GM12878 (cell line): Measurements from ENCODE around the gene NEK2. TPM values are rescaled to one million over a fixed set of nuclear protein-coding genes. Genes with fewer than 3 reads are reported as not detected.

Experiments
- BCL11A ChIP-seq: IDR thresholded peaks from 2 replicates; pipeline ENCODE4 v1.6.1; 2011; ENCODE audit warnings: low read depth, low read length
- BMI1 ChIP-seq: fragments of 450-650 bp; IDR thresholded peaks from 2 replicates; pipeline ENCODE4 v1.6.1; 2016; ENCODE audit warnings: mild to moderate bottlenecking, moderate library complexity, borderline replicate concordance
- CBFB ChIP-seq: IDR thresholded peaks from 2 replicates; pipeline ENCODE4 v1.6.1; 2016; ENCODE audit warnings: antibody characterized with exemption, low read depth
- CHD2 ChIP-seq: IDR thresholded peaks from 2 replicates; pipeline ENCODE4 v1.6.1; 2011; ENCODE audit warnings: low read depth, low read length, improper control_type of control experiment, borderline replicate concordance
- ETV6 ChIP-seq, 2 experiments: fragments of 450-650 bp in 1 of 2; IDR thresholded peaks in 1 of 2; conservative IDR thresholded peaks in 1 of 2; 2 replicates each; pipeline ENCODE4 v1.6.1; 2014; ENCODE audit warnings: antibody characterized with exemption in 1 of 2, borderline replicate concordance in 1 of 2, low read depth in 1 of 2, mild to moderate bottlenecking in 1 of 2, moderate library complexity in 1 of 2
- KDM1A ChIP-seq: fragments of 200-600 bp; sonication (generic); IDR thresholded peaks from 2 replicates; pipeline ENCODE4 v1.6.1; 2016; ENCODE audit warnings: borderline replicate concordance
- KLF5 ChIP-seq: fragments of 450-650 bp; IDR thresholded peaks from 2 replicates; pipeline ENCODE4 v1.6.1; 2014; ENCODE audit warnings: mild to moderate bottlenecking; ENCODE audit not compliant: partially characterized antibody
- MYB ChIP-seq: fragments of 150-350 bp; IDR thresholded peaks from 2 replicates; pipeline ENCODE4 v1.6.1; 2014; ENCODE audit warnings: mild to moderate bottlenecking, low read depth, low read length, borderline replicate concordance
- MYC ChIP-seq: IDR thresholded peaks from 2 replicates; pipeline ENCODE4 v1.6.1; 2011; ENCODE audit warnings: mild to moderate bottlenecking, low read length, moderate library complexity, inconsistent platforms; ENCODE audit not compliant: insufficient read depth, insufficient replicate concordance, insufficient read length, severe bottlenecking
- NR2C1 ChIP-seq: fragments of 450-650 bp; IDR thresholded peaks from 2 replicates; pipeline ENCODE4 v1.6.1; 2017; ENCODE audit warnings: antibody characterized with exemption, mild to moderate bottlenecking, moderate library complexity
- STAT3 ChIP-seq: IDR thresholded peaks from 2 replicates; pipeline ENCODE4 v1.6.1; 2011; ENCODE audit warnings: low read depth, low read length, improper control_type of control experiment
- TAF1 ChIP-seq: IDR thresholded peaks from 2 replicates; pipeline ENCODE4 v1.6.1; 2011; ENCODE audit warnings: mild to moderate bottlenecking, low read depth, low read length, borderline replicate concordance
- TBL1XR1 ChIP-seq: IDR thresholded peaks from 2 replicates; pipeline ENCODE4 v1.6.1; 2012; ENCODE audit warnings: low read depth, low read length, improper control_type of control experiment
- WRNIP1 ChIP-seq: IDR thresholded peaks from 2 replicates; pipeline ENCODE4 v1.6.1; 2011; ENCODE audit warnings: low read depth, low read length, improper control_type of control experiment, borderline replicate concordance
- ZBED1 ChIP-seq: IDR thresholded peaks from 2 replicates; pipeline ENCODE4 v1.6.1; 2016; ENCODE audit warnings: borderline replicate concordance
- ZNF274 ChIP-seq: IDR thresholded peaks from one replicate; pipeline ENCODE4 v1.8.0; 2011; ENCODE audit not compliant: insufficient read length, insufficient read depth
- polyA plus RNA-seq, 11 experiments: library from polyadenylated mRNA; depleted of rRNA in 4 of 11; unstranded in 6 of 11; stranded (reverse) in 5 of 11; fragments of >200 nt; fragmentation: Nextera tagmentation in 4 of 11; fragmentation: Illumina TruSeq in 1 of 11; extraction: Ambion mirVana in 4 of 11; extraction: Trizol in 1 of 11; gene quantifications; 1 replicate in 1 of 11; 2 replicates in 10 of 11; pipeline versions ENCODE4 v1.2.1 to v1.2.3, GENCODE V29; 2011 to 2016; ENCODE audit warnings: inconsistent platforms in 2 of 11, missing spikeins in 2 of 11, low read depth in 1 of 11
- total RNA-seq, 4 experiments: library from RNA; depleted of rRNA in 3 of 4; stranded (reverse); fragments of >200 nt in 3 of 4; fragmentation: Illumina TruSeq in 1 of 4; extraction: Trizol in 1 of 4; gene quantifications; 2 replicates each; pipeline versions ENCODE4 v1.2.1 to v1.2.3, GENCODE V29; 2013 to 2021
- TF ChIP-seq, protein P1 (sequence below): fragments of 150-350 bp; IDR thresholded peaks from 2 replicates; pipeline ENCODE4 v1.6.1; 2014; ENCODE audit warnings: mild to moderate bottlenecking, low read depth, low read length
- TF ChIP-seq, protein P2 (sequence below): fragments of 450-650 bp; IDR thresholded peaks from 2 replicates; pipeline ENCODE4 v1.6.1; 2016; ENCODE audit warnings: mild to moderate bottlenecking
- TF ChIP-seq, protein P3 (sequence below): IDR thresholded peaks from 2 replicates; pipeline ENCODE4 v1.6.1; 2012; ENCODE audit warnings: improper control_type of control experiment, low read depth, low read length; ENCODE audit not compliant: insufficient replicate concordance
- TF ChIP-seq, protein P4 (sequence below): IDR thresholded peaks from 2 replicates; pipeline ENCODE4 v1.6.1; 2011; ENCODE audit warnings: low read depth, low read length, improper control_type of control experiment, borderline replicate concordance

Gene NEK2
- total and polyA plus RNA-seq, 10 of the 15 experiments (the other 5 are each of a cell fraction or from before 2014, with no cell fraction given) = 16.7 to 49.7 (median 36.9) TPM

DNA sequence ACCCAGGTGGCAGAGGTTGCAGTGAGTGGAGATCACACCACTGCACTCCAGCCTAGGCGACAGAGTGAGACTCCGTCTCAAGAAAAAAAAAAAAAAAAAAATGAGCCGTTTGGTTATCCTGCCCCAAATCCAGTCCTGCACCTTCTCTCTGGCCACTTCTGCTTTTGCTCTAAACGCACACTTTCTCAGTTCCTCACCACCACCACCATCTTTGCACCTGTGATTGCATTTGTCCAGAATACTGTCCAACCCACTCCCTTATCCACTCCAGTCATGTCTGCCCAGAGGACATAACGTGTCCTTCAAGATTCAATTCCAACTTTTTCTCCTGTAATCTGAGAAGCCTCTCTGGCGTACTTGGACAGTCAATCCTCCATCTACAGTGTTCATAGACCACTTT, 2.2 kb upstream of the NEK2 start (continued):
- TF ChIP-seq, protein P1, sequence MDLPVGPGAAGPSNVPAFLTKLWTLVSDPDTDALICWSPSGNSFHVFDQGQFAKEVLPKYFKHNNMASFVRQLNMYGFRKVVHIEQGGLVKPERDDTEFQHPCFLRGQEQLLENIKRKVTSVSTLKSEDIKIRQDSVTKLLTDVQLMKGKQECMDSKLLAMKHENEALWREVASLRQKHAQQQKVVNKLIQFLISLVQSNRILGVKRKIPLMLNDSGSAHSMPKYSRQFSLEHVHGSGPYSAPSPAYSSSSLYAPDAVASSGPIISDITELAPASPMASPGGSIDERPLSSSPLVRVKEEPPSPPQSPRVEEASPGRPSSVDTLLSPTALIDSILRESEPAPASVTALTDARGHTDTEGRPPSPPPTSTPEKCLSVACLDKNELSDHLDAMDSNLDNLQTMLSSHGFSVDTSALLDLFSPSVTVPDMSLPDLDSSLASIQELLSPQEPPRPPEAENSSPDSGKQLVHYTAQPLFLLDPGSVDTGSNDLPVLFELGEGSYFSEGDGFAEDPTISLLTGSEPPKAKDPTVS = no peak
- TF ChIP-seq, protein P2, sequence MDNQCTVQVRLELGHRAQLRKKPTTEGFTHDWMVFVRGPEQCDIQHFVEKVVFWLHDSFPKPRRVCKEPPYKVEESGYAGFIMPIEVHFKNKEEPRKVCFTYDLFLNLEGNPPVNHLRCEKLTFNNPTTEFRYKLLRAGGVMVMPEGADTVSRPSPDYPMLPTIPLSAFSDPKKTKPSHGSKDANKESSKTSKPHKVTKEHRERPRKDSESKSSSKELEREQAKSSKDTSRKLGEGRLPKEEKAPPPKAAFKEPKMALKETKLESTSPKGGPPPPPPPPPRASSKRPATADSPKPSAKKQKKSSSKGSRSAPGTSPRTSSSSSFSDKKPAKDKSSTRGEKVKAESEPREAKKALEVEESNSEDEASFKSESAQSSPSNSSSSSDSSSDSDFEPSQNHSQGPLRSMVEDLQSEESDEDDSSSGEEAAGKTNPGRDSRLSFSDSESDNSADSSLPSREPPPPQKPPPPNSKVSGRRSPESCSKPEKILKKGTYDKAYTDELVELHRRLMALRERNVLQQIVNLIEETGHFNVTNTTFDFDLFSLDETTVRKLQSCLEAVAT = peak; percentile 50; the same call in 1 of the 2 replicates
- TF ChIP-seq STAT3 = no peak
- no peak for TF ChIP-seq CHD2
- peak; percentile 53; the same call in 1 of the 2 replicates for TF ChIP-seq BCL11A
- no peak for TF ChIP-seq NR2C1
- TF ChIP-seq TAF1 = no peak
- TF ChIP-seq BMI1 = no peak
- TF ChIP-seq, protein P3, sequence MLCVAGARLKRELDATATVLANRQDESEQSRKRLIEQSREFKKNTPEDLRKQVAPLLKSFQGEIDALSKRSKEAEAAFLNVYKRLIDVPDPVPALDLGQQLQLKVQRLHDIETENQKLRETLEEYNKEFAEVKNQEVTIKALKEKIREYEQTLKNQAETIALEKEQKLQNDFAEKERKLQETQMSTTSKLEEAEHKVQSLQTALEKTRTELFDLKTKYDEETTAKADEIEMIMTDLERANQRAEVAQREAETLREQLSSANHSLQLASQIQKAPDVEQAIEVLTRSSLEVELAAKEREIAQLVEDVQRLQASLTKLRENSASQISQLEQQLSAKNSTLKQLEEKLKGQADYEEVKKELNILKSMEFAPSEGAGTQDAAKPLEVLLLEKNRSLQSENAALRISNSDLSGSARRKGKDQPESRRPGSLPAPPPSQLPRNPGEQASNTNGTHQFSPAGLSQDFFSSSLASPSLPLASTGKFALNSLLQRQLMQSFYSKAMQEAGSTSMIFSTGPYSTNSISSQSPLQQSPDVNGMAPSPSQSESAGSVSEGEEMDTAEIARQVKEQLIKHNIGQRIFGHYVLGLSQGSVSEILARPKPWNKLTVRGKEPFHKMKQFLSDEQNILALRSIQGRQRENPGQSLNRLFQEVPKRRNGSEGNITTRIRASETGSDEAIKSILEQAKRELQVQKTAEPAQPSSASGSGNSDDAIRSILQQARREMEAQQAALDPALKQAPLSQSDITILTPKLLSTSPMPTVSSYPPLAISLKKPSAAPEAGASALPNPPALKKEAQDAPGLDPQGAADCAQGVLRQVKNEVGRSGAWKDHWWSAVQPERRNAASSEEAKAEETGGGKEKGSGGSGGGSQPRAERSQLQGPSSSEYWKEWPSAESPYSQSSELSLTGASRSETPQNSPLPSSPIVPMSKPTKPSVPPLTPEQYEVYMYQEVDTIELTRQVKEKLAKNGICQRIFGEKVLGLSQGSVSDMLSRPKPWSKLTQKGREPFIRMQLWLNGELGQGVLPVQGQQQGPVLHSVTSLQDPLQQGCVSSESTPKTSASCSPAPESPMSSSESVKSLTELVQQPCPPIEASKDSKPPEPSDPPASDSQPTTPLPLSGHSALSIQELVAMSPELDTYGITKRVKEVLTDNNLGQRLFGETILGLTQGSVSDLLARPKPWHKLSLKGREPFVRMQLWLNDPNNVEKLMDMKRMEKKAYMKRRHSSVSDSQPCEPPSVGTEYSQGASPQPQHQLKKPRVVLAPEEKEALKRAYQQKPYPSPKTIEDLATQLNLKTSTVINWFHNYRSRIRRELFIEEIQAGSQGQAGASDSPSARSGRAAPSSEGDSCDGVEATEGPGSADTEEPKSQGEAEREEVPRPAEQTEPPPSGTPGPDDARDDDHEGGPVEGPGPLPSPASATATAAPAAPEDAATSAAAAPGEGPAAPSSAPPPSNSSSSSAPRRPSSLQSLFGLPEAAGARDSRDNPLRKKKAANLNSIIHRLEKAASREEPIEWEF = no peak
- TF ChIP-seq MYC = no peak
- TF ChIP-seq ZNF274 = no peak
- TF ChIP-seq TBL1XR1 = no peak
- TF ChIP-seq KLF5 = no peak
- no peak for TF ChIP-seq CBFB
- TF ChIP-seq KDM1A = no peak
- TF ChIP-seq WRNIP1 = no peak
- no peak for TF ChIP-seq MYB
- no peak for TF ChIP-seq ETV6 (conservative IDR thresholded peaks at IDR 0.05 in 1 of 2, IDR thresholded peaks at IDR 0.05 in 1 of 2; ENCODE audit: borderline replicate concordance in 1 of 2, low read depth in 1 of 2)
- no peak for TF ChIP-seq ZBED1
- TF ChIP-seq, protein P4, sequence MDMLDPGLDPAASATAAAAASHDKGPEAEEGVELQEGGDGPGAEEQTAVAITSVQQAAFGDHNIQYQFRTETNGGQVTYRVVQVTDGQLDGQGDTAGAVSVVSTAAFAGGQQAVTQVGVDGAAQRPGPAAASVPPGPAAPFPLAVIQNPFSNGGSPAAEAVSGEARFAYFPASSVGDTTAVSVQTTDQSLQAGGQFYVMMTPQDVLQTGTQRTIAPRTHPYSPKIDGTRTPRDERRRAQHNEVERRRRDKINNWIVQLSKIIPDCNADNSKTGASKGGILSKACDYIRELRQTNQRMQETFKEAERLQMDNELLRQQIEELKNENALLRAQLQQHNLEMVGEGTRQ = no peak
